Endometrium (tissue), 2 donors: ENCODE measurements around the gene RBM10.

ENCODE experiments used
- FAIRE-seq: peaks from 2 replicates; lab custom pipeline; 2012; peaks lifted over from hg19 to GRCh38; lab: Jason Lieb, UNC
- donor health status: control.
- donor health status: control.

The RBM10 gene

GRCh38 chrX:47218280-47218919 is 73.4 kb downstream of the RBM10 start, which contains the start of gene CDK16:
TSS of gene CDK16 (plus strand) at chrX:47218681. CDS start at chrX:47223558, 4,877 bp downstream.
- FAIRE-seq = no peak

DNA sequence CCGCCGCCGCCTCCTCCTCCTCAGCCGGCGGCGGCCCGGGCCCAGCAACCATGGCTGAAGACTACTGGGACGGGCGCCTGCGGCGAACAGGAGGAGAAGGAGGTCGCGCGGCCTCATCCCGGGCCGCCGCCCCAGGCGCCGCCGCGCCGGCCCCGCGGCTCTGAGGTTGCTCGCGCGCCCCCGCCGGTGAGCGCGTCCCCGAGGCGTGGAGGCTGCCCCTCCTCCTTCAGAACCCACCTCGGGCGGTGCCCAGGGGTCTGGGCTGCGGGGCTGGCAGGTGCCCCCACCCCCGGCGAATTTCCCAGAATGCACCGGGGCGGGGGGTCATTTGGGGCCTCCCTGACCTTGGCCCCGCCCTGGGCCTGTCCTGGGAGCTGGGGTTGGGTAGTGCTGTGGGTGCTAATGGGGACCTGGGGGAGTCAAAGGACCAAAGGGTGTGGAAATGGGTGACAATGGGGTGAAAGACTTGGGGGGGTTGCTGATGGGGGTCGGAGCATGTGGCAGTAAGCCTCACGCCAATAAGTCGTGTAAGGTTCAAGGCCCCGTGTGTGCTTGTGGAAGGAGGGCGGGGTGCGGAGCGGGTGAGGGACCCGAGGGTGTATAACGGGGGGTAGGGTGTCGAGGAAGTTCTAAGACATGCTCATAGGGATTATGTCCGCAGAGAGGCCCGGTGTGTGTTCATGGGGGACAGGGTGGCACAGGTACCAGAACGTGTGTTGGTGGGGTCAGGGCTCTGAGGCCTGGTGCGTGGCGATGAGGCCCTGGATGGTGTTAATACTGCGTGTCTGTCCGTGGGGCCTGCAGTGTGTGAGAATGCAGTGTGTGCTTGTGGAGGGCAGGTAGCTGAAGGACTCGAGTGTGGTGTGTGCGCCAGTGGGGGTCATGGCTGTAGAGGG is 74.1 kb downstream of the RBM10 start:
- FAIRE-seq = no peak

DNA sequence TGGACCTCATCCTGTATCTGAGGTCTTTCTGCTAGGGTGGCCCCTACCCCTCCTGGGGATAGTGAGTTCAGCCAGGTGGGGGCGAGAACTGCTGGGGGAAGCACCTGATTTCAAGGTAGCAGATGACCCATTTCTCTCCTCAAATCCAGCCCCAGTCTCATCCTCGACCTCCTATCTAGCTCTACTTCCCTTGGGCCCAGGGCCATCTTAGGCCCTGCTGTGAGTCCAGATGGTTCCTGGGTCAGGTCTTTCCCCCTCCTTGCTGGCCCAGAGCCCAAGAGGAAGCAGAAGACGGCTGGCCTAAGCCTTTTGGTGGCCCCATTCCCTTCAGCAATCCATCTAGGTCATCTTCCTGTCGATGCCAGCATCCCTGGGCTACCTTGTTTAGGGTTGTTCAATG is 76.7 kb downstream of the RBM10 start:
- no peak for FAIRE-seq

DNA sequence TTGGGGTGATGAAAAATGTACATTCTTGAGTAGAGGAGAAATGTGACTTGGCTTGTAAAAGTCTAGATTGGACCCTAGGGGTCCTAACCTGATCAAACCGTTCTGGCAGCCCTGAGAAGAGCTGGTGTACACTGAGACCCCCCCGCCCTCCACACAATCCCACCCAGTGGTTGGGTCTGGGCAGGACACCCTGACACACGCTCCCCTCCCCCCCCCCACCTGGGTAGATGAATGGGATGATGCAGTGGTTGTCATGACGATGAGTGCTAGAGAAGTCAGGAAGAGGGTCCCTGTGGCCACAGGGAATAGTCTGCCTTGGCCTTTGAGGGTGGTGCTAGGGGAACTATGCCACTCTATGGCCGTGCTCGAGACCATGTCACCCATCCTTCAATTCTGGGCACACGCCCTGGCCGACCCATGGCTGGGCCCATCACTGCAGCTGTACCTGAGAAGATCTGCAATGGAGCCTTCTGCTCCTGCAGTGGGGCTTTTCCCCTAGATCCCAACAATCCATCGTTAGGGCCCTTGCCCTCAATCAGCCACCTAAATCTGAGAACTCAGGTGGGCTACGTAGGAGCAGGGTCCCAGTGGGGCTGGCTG is 77.8 kb downstream of the RBM10 start:
- FAIRE-seq = no peak

GRCh38 chrX:47223476-47224250 is 78.6 kb downstream of the RBM10 start:
- FAIRE-seq = no peak

GRCh38 chrX:47224266-47224895 is 79.4 kb downstream of the RBM10 start:
- no peak for FAIRE-seq

DNA sequence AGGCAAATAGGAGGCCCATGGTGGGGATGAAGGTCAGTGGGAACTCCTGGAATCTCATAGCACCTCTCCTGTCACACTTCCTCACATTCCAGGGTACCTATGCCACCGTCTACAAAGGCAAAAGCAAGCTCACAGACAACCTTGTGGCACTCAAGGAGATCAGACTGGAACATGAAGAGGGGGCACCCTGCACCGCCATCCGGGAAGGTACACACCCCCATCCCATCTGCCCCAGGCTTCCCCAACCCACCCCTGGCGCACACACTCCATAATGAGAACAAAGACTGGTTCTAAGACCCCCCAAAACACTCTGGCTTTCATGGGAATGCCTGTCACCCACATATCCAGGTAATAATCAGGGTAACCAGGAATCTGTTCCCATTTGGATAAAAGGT is 79.9 kb downstream of the RBM10 start:
- no peak for FAIRE-seq

DNA sequence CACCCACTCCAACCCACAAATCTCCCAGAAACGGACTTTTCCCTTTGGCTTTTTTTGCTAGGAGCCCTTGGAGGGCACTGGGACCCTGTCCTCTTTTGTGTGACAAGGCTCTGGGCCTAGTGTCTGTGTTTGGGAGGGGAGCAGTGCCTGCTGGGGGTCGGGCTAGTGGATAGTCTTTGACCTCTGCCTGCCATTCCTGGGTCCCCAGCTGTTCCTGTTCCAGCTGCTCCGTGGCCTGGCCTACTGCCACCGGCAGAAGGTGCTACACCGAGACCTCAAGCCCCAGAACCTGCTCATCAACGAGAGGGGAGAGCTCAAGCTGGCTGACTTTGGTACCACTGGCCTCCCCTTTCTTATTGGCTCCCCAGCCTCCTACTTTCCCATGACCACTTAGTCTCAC is 81.0 kb downstream of the RBM10 start:
- FAIRE-seq = no peak

GRCh38 chrX:47226531-47227333 is 81.7 kb downstream of the RBM10 start:
- FAIRE-seq = no peak

DNA sequence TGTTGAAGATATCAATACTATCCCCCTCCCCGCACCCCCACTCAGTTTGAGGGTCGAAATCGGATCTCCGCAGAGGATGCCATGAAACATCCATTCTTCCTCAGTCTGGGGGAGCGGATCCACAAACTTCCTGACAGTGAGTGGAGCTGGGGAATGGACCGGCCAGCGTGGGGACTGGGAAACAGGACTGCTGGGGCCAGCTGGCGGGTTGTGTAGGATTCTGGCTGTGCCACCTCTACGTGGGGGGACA is 82.2 kb downstream of the RBM10 start:
- no peak for FAIRE-seq

- FAIRE-seq = no peak
These were observed 83.7 kb downstream of the RBM10 start for GRCh38 chrX:47228550-47229270.

GRCh38 chrX:47229427-47229826 is 84.4 kb downstream of the RBM10 start:
- FAIRE-seq = no peak

GRCh38 chrX:47230136-47230868 is 85.3 kb downstream of the RBM10 start:
- FAIRE-seq = no peak

- no peak for FAIRE-seq
These were observed 86.1 kb downstream of the RBM10 start for GRCh38 chrX:47231167-47231566.

DNA sequence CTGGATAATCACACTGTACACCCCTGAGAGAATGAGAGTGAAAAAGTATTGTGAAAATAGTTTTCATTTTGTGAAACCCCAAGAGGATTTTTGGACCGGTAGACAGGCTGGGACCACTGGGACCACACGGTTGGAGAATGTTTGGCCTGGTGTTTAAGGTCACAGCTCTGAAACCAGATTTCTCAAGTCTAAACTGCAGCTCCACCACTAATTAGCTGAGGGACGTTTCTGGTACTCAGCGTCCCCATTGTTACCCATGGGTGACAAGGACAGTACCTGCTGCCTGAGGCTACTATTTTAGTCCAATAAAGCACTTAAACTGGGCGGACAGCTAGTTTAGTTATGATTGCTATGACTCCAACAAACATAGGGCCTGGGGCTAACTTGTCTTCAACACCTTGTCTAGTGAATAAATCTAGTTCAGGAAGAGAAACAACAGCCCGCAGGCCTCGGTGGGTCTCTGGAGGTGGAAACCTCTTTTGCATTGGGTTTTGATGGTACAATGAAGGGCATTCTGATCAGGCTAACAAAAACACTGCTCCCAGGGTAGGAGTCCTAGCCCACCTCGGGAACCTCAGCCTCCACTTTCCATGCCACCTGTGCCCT is 87.3 kb downstream of the RBM10 start:
- no peak for FAIRE-seq

DNA sequence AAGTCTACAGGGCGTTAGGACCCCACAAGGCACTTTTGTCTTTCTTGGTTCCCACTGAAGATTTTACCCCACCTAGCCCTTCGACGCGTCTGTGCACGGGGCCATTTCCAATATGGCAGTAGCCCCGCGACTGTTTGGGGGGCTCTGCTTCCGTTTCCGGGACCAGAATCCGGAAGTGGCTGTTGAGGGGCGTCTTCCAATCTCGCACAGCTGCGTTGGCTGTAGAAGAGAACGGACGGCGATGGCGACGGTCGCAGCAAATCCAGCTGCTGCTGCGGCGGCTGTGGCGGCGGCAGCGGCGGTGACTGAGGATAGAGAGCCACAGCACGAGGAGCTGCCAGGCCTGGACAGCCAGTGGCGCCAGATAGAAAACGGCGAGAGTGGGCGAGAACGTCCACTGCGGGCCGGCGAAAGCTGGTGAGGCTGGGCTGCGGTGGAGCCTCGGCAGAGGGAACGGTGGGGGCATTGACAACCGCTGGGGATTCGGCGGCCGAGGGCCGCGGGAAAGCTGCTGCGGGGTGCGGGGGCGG is 87.8 kb downstream of the RBM10 start, which contains the start of gene USP11:
Gene USP11, plus strand, starts transcription at position 207 of the 530 bp plus-strand sequence. Its CDS starts 35 bp downstream, at position 242.
- no peak for FAIRE-seq

DNA sequence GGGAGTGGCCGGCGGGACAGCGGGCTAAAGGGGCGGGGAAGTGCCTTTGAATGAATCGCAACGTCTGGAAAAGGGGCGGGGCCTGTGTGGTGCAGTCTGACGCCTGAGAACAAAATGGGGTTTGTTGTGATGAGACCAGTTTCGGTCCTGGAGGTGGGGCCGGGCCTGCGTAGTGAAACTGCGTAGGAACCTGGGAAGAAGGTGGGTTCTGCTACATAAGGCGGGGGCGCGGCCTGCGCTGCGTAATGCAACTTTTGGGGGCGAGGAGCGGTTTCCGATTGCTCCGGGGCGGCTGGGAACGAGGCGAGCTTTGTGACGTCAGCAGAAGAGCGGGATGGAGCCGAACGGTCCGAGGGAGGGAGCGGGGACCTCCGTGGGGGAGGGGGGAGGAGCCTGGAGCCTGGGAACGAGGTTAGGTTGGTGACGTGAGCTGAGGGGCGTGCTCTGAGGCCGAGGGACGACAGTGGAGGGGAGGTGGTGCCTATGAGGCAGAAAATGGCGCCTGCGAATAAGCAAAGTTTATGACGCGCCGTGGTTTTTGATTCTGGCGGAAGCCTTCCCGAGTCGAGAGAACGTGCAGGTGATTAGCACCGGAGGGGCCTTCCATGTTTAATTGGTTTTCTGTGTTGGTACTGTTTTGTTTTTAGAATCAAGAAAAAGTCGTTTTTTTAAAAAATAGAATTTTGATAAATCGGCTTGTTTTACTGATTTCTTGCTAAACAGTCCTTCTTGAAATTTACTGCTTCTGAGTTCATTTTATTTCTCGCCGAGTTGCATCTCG is 88.5 kb downstream of the RBM10 start:
- no peak for FAIRE-seq

GRCh38 chrX:47234583-47234982 is 89.6 kb downstream of the RBM10 start:
- FAIRE-seq = no peak
